Astrocyte (in vitro differentiated cells and primary cell): ENCODE data around the gene AGPS. TPM values are rescaled to one million over a fixed set of nuclear protein-coding genes. Genes with fewer than 3 reads are reported as not detected.

Experiments
- DNase-seq: peaks from one replicate; pipeline ENCODE4 v3.0.0-alpha.2; 2010; ENCODE audit warnings: low read depth
- FAIRE-seq: peaks from 2 replicates; lab custom pipeline; 2011; peaks lifted over from hg19 to GRCh38; lab: Jason Lieb, UNC
- H2AFZ ChIP-seq: 2 replicates; pipeline ENCODE4 v1.6.0; 2012; ENCODE audit warnings: low read depth, low read length, inconsistent platforms
- H3K27ac ChIP-seq: 2 replicates; pipeline ENCODE4 v1.5.1; 2011; ENCODE audit warnings: low read depth, low read length, inconsistent platforms
- H3K27me3 ChIP-seq: 2 replicates; pipeline ENCODE4 v1.6.0; 2011; ENCODE audit warnings: low read length, inconsistent platforms; ENCODE audit not compliant: insufficient read depth
- H3K36me3 ChIP-seq: 2 replicates; pipeline ENCODE4 v1.5.1; 2011; ENCODE audit warnings: low read length, inconsistent platforms; ENCODE audit not compliant: insufficient read depth
- H3K4me1 ChIP-seq: 2 replicates; pipeline ENCODE4 v1.5.1; 2011; ENCODE audit warnings: low read length, inconsistent platforms; ENCODE audit not compliant: insufficient read depth
- H3K4me2 ChIP-seq: 2 replicates; pipeline ENCODE4 v1.6.0; 2012; ENCODE audit warnings: low read length, inconsistent platforms
- H3K4me3 ChIP-seq: 2 replicates; pipeline ENCODE4 v1.5.1; 2011; ENCODE audit warnings: low read depth, mild to moderate bottlenecking, low read length, inconsistent platforms; ENCODE audit not compliant: insufficient read depth
- H3K79me2 ChIP-seq: 2 replicates; pipeline ENCODE4 v1.6.0; 2012; ENCODE audit warnings: mild to moderate bottlenecking, low read length, inconsistent platforms; ENCODE audit not compliant: insufficient read depth
- H3K9ac ChIP-seq: 2 replicates; pipeline ENCODE4 v1.6.0; 2012; ENCODE audit warnings: mild to moderate bottlenecking, low read length, inconsistent platforms
- H3K9me3 ChIP-seq: 2 replicates; pipeline ENCODE4 v1.5.1; 2012; ENCODE audit warnings: low read depth, mild to moderate bottlenecking, low read length, inconsistent platforms; ENCODE audit not compliant: insufficient read depth
- H4K20me1 ChIP-seq: 2 replicates; pipeline ENCODE4 v1.6.0; 2012; ENCODE audit warnings: low read length, inconsistent platforms; ENCODE audit not compliant: insufficient read depth
- H3K27ac Mint-ChIP-seq: one replicate; pipeline ENCODE4 v1.8.0; 2021; ENCODE audit warnings: mild to moderate bottlenecking, mixed read lengths; ENCODE audit not compliant: unreplicated experiment
- H3K27me3 Mint-ChIP-seq: one replicate; pipeline ENCODE4 v1.8.0; 2021; ENCODE audit warnings: low read depth, mixed read lengths; ENCODE audit not compliant: unreplicated experiment
- H3K36me3 Mint-ChIP-seq: one replicate; pipeline ENCODE4 v1.8.0; 2021; ENCODE audit warnings: low read depth, mixed read lengths; ENCODE audit not compliant: unreplicated experiment
- H3K4me1 Mint-ChIP-seq: one replicate; pipeline ENCODE4 v1.8.0; 2021; ENCODE audit warnings: low read depth, mixed read lengths; ENCODE audit not compliant: unreplicated experiment
- H3K4me3 Mint-ChIP-seq: one replicate; pipeline ENCODE4 v1.8.0; 2021; ENCODE audit warnings: mild to moderate bottlenecking, moderate library complexity, mixed read lengths; ENCODE audit not compliant: unreplicated experiment
- H3K9me3 Mint-ChIP-seq: one replicate; pipeline ENCODE4 v1.8.0; 2021; ENCODE audit warnings: mild to moderate bottlenecking, mixed read lengths; ENCODE audit not compliant: unreplicated experiment
- EZH2 ChIP-seq: IDR thresholded peaks from 2 replicates; pipeline ENCODE4 v1.6.1; 2012; ENCODE audit warnings: mild to moderate bottlenecking, low read length, inconsistent platforms; ENCODE audit not compliant: insufficient read depth
- total RNA-seq: library from RNA; stranded (reverse); gene quantifications from 2 replicates; pipeline ENCODE4 v1.2.1, GENCODE V29; 2021
- TF ChIP-seq, protein P1 (sequence below): IDR thresholded peaks from 2 replicates; pipeline ENCODE4 v1.5.1; 2011; ENCODE audit warnings: low read depth, mild to moderate bottlenecking, inconsistent platforms, low read length, moderate library complexity; ENCODE audit not compliant: insufficient read depth

AGPS gene
- total RNA-seq, 1 donor from 2014 or later, result 66.2 TPM

DNA sequence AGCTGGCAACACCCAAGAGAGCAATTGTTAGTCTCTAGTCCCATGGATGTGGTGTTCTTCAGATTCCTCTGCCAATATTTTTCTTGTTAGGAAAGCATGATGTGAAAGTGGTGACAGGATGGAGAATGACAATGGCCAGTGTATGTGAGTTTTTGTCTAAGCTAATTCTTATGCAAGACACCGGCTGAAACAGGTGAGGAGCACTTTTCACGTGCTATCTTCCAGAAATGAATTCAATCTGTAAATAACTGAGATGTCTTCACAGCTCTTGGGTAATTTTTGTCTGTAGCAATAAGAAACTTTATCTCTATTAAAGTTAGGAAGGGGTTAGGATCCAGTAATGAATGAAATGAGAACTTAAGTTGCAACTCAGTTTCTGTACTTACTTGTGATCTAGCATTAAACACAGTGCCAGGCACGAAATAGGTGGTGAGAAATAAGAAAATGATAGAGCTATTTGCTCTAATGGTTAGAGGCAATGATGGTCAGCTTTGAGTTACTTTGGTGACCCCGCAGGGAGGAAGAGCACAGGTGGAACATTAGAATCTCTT, 676 bp upstream of the AGPS start:
- Histone ChIP-seq H3K4me3 (peak overlapping the region; percentile 71), H3K9me3 (no peaks in the 10 kb centered on the region), H3K27me3 (no peaks in the 10 kb centered on the region), H3K4me1 (peaks cover 21% of the 10 kb centered on the region), H3K79me2 (peaks cover 39% of the 10 kb centered on the region), H3K36me3 (no peaks in the 10 kb centered on the region), H3K27ac (peak overlapping the region; percentile 55), H4K20me1 (no peaks in the 10 kb centered on the region), H2AFZ (peak overlapping the region; percentile 93), H3K4me2 (peak overlapping the region; percentile 86), H3K9ac (peak overlapping the region; percentile 86)
- H3K4me3 Mint-ChIP-seq, result peak overlapping the region; percentile 97
- H3K36me3 Mint-ChIP-seq, result no peaks in the 10 kb centered on the region
- TF ChIP-seq EZH2, result no peak
- TF ChIP-seq, protein P1, sequence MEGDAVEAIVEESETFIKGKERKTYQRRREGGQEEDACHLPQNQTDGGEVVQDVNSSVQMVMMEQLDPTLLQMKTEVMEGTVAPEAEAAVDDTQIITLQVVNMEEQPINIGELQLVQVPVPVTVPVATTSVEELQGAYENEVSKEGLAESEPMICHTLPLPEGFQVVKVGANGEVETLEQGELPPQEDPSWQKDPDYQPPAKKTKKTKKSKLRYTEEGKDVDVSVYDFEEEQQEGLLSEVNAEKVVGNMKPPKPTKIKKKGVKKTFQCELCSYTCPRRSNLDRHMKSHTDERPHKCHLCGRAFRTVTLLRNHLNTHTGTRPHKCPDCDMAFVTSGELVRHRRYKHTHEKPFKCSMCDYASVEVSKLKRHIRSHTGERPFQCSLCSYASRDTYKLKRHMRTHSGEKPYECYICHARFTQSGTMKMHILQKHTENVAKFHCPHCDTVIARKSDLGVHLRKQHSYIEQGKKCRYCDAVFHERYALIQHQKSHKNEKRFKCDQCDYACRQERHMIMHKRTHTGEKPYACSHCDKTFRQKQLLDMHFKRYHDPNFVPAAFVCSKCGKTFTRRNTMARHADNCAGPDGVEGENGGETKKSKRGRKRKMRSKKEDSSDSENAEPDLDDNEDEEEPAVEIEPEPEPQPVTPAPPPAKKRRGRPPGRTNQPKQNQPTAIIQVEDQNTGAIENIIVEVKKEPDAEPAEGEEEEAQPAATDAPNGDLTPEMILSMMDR, result no peak
- H3K27me3 Mint-ChIP-seq, result no peaks in the 10 kb centered on the region
- FAIRE-seq, result no peak
- no peaks in the 10 kb centered on the region for H3K9me3 Mint-ChIP-seq
- peak overlapping the region; percentile 62 for H3K27ac Mint-ChIP-seq
- DNase-seq, result no peak
- H3K4me1 Mint-ChIP-seq, result peaks cover 29% of the 10 kb centered on the region

DNA sequence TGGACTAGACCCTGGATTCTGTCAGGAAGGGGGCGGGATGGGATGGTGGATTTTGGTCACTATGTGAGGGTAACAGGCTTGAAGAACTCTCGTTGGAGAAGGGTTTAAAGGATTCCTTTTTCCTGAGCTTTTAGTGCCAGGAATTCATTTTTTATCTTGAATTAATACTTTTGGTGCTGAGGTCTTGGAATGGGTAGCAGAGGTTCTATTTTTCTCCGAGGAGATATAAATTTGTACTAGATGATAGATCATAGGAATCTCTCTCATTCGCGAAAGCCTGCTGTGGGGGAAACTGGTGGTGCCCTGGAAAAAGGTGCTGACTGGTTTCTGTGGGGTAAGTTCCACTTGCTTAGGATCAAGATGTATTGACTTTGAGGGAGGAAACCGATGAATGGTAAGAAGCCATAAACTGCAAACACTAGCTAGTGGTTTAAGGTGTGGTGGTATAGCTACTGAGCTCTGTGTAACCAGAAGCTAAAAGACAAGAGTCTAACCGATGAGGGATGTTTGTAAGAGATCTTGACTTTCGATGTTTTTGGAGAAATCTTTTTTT, 706 bp downstream of the AGPS start:
- Mint-ChIP-seq H3K4me1 (peaks cover 41% of the 10 kb centered on the region), H3K27ac (peak overlapping the region; percentile 91), H3K9me3 (no peaks in the 10 kb centered on the region), H3K4me3 (peak overlapping the region; percentile 97), H3K36me3 (no peaks in the 10 kb centered on the region), H3K27me3 (no peaks in the 10 kb centered on the region)
- H4K20me1 ChIP-seq, result no peaks in the 10 kb centered on the region
- no peaks in the 10 kb centered on the region for H3K9me3 ChIP-seq
- H3K4me1 ChIP-seq, result peaks cover 31% of the 10 kb centered on the region
- peak overlapping the region; percentile 71 for H3K4me3 ChIP-seq
- no peaks in the 10 kb centered on the region for H3K27me3 ChIP-seq
- TF ChIP-seq EZH2, result no peak
- TF ChIP-seq, protein P1, result no peak
- FAIRE-seq (no peak), DNase-seq (no peak)
- peaks cover 41% of the 10 kb centered on the region for H3K79me2 ChIP-seq
- peak overlapping the region; percentile 55 for H3K27ac ChIP-seq
- peak overlapping the region; percentile 86 for H3K4me2 ChIP-seq
- no peaks in the 10 kb centered on the region for H3K36me3 ChIP-seq
- H2AFZ ChIP-seq, result peak overlapping the region; percentile 93
- peak overlapping the region; percentile 86 for H3K9ac ChIP-seq
